ENCODE measurements around the gene DNAJB14. TPM values are rescaled to one million over a fixed set of nuclear protein-coding genes. Genes with fewer than 3 reads are reported as not detected.

DNAJB14 gene
- total RNA-seq, 1 donor from 2014 or later: 50.8 TPM

DNA sequence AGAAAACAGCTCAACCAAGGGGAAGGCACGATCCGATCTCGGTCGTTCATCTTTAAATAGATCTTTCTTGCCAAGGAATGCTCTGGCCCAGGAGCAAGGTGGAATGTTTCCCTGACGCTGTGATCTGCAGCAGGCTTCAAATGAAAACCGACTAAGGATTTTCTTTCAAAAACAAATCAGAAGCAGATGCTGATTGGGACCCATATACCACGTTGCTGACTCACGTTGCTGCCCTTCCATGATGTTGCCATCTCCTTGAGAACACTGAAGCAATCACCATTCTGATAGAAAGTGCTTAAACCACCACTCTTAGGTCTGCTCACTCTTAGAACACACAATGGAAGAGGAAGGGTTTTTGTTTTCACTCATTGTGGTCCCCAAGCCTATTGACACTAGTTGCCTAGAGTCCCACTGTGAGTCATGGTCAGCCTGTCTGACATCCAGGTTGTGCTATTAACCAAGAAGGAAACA lies 78.3 kb downstream of the DNAJB14 start:
- DNase-seq (ENCODE audit: low spot score): no peak

- no peak for DNase-seq (ENCODE audit: low spot score)
Observed at GRCh38 chr4:99863804-99864203, 82.6 kb downstream of the DNAJB14 start.

- no peak for DNase-seq (ENCODE audit: low spot score)
Observed at GRCh38 chr4:99861120-99861905, 85.1 kb downstream of the DNAJB14 start.

DNA sequence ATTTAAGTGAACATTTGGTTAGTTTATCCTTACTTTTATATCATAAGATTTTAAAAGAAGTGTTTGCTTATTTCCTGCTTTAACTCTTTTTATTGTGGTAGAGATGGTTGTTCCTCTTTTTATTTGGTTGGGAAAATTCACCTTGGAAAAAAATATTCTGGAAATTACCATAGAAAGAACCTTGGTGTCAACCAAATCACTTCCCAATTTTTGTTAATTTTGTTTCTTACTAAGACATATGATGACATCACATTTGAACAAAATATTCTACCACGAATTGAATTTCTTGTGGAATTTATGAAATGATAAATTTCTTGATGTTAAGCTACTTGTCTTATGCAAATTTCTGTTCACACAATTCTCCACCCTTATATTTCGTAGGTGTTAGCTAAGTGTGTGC lies 85.9 kb downstream of the DNAJB14 start:
- no peak for DNase-seq (ENCODE audit: low spot score)

DNA sequence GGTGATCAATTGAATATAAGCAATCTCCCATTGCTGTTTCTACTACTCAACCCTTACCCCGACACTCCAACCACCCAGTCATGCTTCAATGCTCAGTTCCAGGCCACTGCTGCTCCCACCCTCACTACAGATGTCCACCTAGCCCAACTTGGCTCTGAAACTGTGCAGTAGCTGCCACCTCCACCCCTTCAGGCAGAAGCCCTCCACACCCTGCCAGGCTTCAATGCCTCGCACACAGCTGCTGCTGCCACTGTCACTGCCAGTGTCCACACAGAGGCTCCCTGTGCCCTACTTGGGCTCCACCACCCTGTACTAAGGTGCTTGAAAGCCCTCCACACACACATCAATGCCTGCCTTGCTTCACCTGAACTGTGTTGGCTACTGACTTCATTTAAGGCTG lies 86.8 kb downstream of the DNAJB14 start:
- no peak for DNase-seq (ENCODE audit: low spot score)

GRCh38 chr4:99857307-99857706 lies 89.1 kb downstream of the DNAJB14 start:
- DNase-seq (ENCODE audit: low spot score): no peak

DNA sequence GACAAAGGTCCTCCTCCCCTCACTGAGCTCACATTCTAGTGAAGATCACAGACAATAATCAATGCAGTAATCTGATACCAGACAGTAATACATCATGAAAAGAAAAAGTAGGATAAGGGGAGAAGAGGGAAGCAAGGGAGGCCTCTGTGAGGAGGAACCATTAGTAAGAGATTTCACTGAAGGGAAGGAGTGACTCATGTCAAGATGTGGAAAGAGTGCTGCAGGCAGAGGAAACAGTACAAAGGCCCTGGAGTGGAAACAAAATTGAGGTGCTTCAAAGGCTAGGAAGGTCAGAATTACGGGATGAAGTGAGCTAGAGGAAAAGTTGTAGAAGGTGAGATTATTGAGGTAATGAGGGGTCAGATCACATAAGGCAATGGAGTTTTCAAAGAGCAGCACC lies 90.3 kb downstream of the DNAJB14 start:
- no peak for DNase-seq (ENCODE audit: low spot score)

DNA sequence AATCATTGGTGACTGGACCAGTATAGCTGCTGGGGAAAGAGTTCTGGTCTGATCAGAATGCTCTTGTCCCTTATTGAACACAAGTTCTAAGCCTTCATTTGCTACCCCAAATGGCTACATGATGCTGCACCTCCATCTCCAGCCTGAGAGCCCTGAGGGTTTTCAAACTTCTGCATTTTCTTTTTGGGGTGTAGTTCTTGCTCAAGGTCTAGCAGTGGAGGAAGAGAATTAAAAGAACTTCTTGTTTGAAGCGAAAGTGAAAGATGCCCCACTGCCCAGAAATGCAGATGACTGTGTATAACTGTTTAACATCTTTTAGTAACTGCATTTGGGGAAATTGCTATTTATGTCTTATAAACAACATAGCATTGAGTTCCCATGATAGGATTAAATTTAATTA lies 90.7 kb downstream of the DNAJB14 start:
- DNase-seq (ENCODE audit: low spot score): no peak

GRCh38 chr4:99853999-99854398 lies 92.4 kb downstream of the DNAJB14 start:
- no peak for DNase-seq (ENCODE audit: low spot score)

GRCh38 chr4:99853190-99853589 lies 93.2 kb downstream of the DNAJB14 start:
- DNase-seq (ENCODE audit: low spot score): peak; percentile 34

DNA sequence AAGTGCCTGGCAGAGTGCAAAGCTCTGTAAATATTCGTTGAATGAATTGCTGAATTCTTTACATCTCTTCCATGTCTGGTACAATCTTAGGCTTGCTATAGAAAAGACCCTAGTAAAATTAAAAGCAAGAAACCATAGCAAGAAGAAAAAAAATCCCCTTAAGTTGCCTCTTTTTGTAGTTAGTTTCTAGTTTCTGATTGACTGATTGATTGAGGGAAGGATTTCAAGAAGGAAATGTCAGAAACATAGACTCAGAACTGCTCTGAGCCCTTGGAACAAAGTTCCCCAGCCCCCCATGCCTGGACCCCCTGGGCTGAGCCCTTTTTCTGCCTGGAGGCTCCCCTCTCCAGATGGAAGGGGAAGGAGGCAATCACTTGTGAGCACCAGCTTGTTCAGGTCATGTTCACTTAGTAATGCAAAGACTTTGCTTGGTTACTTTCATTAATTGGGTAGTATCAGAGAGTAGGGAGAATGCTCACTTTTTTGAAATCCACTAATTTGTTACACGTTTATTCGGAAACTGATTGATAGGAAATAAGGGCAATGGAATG lies 94.1 kb downstream of the DNAJB14 start:
- DNase-seq (ENCODE audit: low spot score): no peak

DNA sequence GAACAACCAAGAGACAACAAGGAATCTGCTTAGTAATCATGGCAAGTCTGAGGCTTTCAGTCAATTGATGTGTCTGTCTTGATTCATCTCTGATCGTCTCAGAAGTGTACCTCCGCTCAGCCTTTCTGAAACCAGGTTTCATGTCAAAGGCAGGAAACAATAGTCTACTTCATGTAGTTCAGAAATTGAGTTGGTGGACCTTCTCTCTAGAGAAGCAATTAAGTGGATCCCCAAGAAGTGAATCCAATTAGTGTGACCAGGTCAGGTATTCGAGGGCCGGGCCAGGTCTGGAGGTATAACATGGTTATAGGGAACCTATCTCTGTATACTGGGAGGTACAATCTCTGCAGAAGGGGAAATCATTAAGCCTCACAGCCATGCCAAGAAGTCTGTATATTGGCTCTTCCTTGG lies 97.8 kb downstream of the DNAJB14 start:
- no peak for DNase-seq (ENCODE audit: low spot score)

GRCh38 chr4:99847362-99847976 lies 98.9 kb downstream of the DNAJB14 start:
- no peak for DNase-seq (ENCODE audit: low spot score)

GRCh38 chr4:99846891-99847290 lies 99.5 kb downstream of the DNAJB14 start:
- DNase-seq (ENCODE audit: low spot score): no peak

Other genes with a start within 250 kb of the DNAJB14 start
- 23.3 TPM for gene DAPP1, start 129.8 kb downstream of the DNAJB14 start, total RNA-seq
- gene LAMTOR3, start 52.2 kb downstream of the DNAJB14 start, total RNA-seq: 46.5 TPM
- gene H2AZ1, start 3.7 kb upstream of the DNAJB14 start, total RNA-seq: 155 TPM
- 0.35 TPM for gene DDIT4L, start 243.8 kb upstream of the DNAJB14 start, total RNA-seq